DMS114 treated with DMSO at 0.1 percent for 48 hours (cell line): ENCODE measurements around the gene CD177.
"Not testable (repeated sequence)": the region's sequence is repeated elsewhere in the genome, so short reads cannot be mapped to it uniquely, and the experiment has no call there.

Experiments
- DNase-seq: peaks from one replicate; lab custom pipeline; 2025; ENCODE audit not compliant: unreplicated experiment; lab: John Stamatoyannopoulos, UW

The CD177 gene, protein sequence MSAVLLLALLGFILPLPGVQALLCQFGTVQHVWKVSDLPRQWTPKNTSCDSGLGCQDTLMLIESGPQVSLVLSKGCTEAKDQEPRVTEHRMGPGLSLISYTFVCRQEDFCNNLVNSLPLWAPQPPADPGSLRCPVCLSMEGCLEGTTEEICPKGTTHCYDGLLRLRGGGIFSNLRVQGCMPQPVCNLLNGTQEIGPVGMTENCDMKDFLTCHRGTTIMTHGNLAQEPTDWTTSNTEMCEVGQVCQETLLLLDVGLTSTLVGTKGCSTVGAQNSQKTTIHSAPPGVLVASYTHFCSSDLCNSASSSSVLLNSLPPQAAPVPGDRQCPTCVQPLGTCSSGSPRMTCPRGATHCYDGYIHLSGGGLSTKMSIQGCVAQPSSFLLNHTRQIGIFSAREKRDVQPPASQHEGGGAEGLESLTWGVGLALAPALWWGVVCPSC

GRCh38 chr19:43353606-43354304 is at the start of gene CD177:
Gene CD177, plus strand, starts transcription at chr19:43353686. Its CDS starts 29 bp downstream, at chr19:43353715.
- DNase-seq, result no peak

DNA sequence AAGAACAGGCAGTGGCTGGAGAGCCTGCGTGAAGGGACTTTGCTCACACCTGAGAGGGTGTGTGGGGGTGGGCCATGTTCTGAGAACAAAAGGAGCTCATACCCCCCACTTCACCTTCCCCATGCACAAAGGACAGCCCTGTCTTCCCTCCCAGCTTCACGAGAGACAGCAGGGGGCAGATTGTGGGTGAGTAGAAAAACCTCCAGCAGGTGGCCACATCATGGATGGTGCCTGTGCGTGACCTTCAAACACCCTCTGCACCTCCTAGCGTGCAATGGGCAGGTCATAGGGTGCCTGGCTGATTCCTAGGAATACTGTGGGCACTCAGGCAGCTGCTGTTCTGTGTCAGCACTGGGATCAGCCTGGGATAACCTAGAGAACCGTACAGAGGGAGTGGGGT is 47.8 kb upstream of the CD177 start:
- no peak for DNase-seq

DNA sequence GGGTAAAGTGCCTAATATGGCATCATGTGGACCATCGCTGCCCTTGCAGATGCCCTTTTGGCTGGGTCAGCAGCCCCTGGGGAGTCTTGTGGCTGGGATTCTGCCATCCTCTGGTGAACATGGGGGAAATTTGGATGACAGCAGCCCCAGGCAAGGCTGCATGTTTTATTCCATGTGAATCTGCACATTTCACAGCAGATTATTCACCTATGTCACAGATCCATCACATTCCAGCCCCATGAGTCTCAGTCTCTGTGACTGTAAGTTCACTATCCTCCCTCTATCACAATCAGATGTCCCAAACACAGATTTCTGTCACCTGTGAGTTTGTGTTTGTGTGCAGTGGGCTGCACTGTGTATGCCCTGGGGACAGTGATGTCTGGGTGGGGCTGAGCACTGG is 47.4 kb upstream of the CD177 start:
- no peak for DNase-seq

DNA sequence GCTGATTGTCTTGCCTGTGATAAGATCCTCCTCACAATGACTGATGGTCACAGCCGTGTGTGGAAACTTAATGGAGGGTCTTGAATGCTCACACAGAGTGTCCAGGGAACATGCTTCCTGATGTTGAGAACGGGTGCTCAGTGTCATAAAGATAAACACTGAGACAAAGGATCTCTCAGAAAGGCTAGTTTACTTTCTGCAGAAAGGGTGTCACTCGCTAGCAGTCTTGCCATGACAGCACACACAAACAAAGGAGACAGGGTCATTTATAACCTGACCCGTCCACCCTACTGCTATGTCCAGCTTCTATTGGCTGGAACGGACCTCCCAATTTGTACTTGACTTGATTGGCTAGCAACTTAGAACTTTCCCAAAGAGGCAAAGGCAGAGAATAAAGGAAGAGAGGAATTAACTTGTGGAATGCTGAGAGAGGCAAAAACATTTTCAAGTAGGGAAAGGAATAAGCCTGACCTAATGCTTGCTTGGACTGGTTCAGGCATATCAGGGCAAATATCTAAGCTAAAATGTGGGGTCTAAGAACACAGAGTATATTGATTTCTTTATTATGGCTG is 45.2 kb upstream of the CD177 start:
- DNase-seq, result no peak

- no peak for DNase-seq
These were observed 44.0 kb upstream of the CD177 start for GRCh38 chr19:43309466-43309865.

DNA sequence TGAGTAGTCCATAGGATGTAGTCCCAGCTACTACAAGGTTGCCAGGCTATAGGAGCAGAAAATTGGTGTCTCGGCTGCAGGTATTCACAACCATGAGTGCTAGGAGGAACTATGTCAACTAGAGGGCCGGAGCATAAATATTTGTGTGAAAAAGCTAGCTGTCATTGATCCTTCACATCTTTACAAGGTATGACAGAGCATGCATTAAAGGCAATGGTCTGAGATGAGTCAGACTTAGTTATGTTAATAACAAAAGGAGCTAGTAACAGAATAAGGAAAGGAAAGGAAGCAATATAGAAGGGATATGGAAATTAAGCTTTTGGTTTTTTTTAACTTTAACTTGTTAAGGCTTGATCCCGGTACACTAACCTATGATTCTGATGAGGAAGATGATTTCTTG is 43.3 kb upstream of the CD177 start:
- no peak for DNase-seq

DNA sequence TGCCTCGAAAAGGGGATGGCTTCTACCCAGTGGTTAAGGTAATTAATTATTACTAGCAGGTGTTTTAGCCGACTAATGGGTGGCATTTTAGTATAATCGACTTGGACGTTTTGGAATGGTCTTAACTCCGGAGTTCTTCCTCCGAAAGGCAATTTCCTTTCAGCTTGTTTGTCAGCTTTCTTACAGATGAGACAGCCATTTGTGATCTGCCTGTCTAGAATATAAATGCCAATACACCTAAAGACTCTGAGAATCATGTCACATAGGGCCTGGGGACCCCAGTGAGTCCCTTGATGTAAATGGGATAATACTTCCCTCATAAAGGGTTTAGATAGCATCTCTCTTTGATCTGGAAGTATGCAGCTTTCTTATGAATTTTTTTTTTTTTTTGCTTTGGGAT is 42.2 kb upstream of the CD177 start:
- no peak for DNase-seq

GRCh38 chr19:43311706-43312105 is 41.8 kb upstream of the CD177 start:
- DNase-seq, result no peak

- no peak for DNase-seq
These were observed 39.6 kb upstream of the CD177 start for GRCh38 chr19:43313711-43314495.

DNA sequence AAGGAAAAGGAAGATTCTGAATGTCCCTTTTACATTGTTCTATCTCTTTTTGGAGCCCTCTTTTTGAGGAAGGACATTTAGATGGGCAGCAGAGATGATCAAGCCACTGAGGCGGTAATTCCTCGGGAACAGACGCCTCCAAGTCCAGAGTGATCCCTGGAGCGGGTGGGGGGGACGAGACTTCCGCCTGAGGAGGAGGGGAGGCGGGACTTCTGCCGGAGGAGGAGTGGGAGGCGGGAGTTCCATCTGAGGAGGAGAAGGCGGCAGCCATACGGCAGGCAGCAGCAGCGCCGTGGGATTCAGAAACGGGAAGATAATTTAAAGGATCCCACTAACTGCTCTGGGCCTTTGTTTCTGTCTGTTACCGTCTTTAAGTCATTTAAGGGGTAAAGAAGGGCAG is 37.6 kb upstream of the CD177 start:
- no peak for DNase-seq

- no peak for DNase-seq
These were observed 36.7 kb upstream of the CD177 start for GRCh38 chr19:43316591-43317319.

DNA sequence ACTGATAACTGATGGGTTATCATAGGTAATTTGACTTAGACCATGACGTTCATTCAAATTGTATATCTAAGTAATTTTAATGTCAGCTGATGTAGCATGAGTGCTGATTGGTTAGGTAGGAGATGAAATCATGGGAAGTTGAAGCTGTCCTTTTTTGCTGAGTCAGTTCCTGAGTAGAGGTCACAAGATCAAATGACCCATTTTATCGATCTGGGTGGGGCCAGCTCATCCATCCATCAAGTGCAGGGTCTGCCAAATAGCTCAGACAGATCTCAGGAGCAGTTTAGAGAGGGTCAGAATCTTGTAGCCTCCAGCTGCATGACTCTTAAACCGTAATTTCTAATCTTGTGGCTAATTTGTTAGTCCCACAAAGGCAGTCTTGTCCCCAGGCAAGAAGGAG is 35.3 kb upstream of the CD177 start:
- no peak for DNase-seq

DNA sequence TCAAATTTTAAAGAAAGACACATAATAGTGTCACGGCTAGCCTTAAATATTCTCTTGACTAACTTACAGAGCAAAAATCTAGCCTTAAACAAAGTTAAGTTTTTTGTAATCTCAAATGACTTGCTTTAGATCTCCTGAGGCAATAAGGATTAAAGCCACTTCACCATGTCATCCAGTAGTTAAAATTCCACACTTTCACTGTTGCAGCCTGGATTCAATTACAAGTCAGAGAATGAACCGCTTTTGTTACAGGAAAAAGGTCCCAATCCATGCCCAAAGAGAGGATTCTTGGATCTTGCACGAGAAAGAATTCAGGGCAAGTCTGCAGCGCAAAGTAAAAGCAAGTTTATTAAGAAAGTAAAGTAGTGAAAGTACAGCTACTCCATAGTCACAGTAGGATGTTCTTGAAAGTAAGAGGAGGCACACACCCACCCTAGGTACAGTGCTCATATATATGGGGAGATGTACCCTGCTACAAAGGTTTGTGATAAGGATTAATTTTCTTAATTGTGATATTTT is 34.6 kb upstream of the CD177 start:
- no peak for DNase-seq

DNA sequence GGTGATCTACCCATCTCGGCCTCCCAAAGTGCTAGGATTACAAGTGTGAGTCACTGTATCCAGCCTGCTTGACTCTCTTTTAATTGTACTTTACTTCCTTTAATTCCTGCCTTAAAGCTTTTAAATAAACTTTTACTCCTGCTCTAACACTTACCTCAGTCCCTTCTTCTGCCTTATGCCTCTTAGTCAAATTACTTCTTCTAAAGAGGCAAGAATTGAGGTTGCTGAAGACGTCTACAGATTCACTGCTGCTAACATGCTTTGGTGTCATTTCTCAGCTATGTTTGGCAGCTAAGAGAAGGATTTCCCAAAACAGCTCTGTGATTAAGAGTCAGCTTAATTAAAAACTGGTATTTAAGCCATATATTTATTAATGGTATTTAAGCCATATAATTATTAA is 32.9 kb upstream of the CD177 start:
- DNase-seq, result no peak

DNA sequence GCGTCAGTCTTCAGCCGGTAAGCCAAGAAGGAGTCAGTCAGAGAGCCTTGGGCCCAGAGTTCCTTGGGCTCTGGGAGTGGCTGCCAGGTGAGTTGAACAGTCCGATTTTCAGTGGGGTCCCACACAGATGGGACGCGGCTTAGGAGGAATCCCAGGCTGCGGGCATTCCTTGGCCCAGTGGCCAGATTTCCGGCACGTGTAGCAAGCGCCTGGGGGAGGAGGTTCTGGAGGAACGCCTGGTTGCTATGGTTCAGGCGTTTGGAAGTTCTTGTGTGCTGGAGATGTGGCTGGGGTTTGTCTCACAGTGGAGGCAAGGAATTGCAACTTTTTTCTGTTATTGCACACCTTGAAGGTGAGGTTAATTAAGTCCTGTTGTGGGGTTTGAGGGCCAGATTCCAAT is 26.7 kb upstream of the CD177 start:
- DNase-seq, result not testable (repeated sequence)

- not testable (repeated sequence) for DNase-seq
These were observed 24.9 kb upstream of the CD177 start for GRCh38 chr19:43328561-43328960.

GRCh38 chr19:43329049-43329448 is 24.4 kb upstream of the CD177 start:
- not testable (repeated sequence) for DNase-seq

GRCh38 chr19:43329989-43330388 is 23.5 kb upstream of the CD177 start:
- no peak for DNase-seq

DNA sequence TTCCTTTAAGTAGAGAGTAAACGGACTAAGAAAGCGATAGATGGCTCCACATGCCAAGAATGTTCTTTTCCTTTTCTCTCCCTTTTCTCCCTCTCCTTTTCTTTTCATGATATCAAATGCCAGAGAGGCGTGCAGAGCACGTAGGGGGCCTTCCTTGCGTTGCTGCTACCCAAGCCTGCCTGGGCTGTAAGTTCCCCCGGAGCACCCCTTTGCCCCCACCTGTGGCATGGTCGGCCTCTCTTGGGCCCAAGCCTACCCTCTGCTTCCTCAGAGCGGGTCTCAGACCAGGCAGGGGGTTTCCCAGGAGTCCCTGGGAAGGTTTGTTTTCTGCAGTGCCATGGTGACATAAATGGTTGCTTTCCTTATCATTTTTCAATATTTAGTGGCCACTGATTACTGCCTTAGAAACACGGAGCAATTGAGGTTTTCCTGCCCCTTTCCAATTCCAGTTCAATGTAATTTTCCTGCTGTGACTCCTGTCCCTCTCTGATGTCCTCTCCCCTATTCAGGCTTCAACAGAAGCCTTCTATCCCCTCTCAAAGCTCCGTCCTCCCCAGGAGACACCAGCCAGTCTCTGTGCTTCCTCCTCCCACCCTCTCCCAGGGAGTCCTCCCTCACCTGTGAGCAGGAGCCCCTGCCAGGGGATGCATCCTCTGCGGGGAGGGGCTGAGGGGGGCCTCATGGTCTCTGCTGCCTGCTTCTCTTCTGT is 22.6 kb upstream of the CD177 start:
- DNase-seq, result no peak
